Colonic mucosa (tissue), 4 donors: ENCODE data around the gene C10orf53. TPM values are rescaled to one million over a fixed set of nuclear protein-coding genes. Genes with fewer than 3 reads are reported as not detected.

Experiments
- DNase-seq: peaks from one replicate; pipeline ENCODE4 v3.0.0-alpha.2; 2020
- H3K27ac ChIP-seq: fragments of 200-600 bp; one replicate; pipeline ENCODE4 v1.8.0; 2021
- H3K27me3 ChIP-seq: fragments of 200-600 bp; one replicate; pipeline ENCODE4 v1.8.0; 2021
- H3K36me3 ChIP-seq: fragments of 200-600 bp; one replicate; pipeline ENCODE4 v1.8.0; 2021
- H3K4me1 ChIP-seq: fragments of 200-600 bp; one replicate; pipeline ENCODE4 v1.8.0; 2021; ENCODE audit warnings: mild to moderate bottlenecking
- H3K4me3 ChIP-seq: fragments of 200-600 bp; one replicate; pipeline ENCODE4 v1.8.0; 2021
- H3K9ac ChIP-seq, 2 donors: one replicate each; pipeline ENCODE4 v1.7.0; 2013; ENCODE audit warnings: control low read depth in 2 of 2, low read depth in 2 of 2, low read length in 2 of 2
- H3K9me3 ChIP-seq: fragments of 200-600 bp; one replicate; pipeline ENCODE4 v1.8.0; 2021
- intact Hi-C: fragments of 100-400 bp; cut with DNase I; formaldehyde crosslinking; loops from one replicate; pipeline ENCODE4 v1.14.1; 2022
- total RNA-seq, 2 donors: library from RNA; stranded (reverse); fragmentation: NEBNext Ultra II Directional in 1 of 2; extraction: Animal tissue kit (Norgen Biotek cat#: 25700) in 1 of 2; gene quantifications; one replicate each; pipeline ENCODE4 v1.2.1, GENCODE V29; 2021
- TF ChIP-seq, protein P1 (sequence below): fragments of 200-600 bp; IDR thresholded peaks from one replicate; pipeline ENCODE4 v1.8.0; 2022; ENCODE audit warnings: antibody characterized with exemption, mild to moderate bottlenecking
- donor health status: healthy.
- donor health status: DM: no; HTN: no; CAD: no.
- donor health status: DM: no; HTN: no; CAD: no.

C10orf53 gene
- total RNA-seq, 2 donors from 2014 or later, result not detected

GRCh38 chr10:49663596-49663995, 15.9 kb upstream of the C10orf53 start:
- TF ChIP-seq, protein P1, sequence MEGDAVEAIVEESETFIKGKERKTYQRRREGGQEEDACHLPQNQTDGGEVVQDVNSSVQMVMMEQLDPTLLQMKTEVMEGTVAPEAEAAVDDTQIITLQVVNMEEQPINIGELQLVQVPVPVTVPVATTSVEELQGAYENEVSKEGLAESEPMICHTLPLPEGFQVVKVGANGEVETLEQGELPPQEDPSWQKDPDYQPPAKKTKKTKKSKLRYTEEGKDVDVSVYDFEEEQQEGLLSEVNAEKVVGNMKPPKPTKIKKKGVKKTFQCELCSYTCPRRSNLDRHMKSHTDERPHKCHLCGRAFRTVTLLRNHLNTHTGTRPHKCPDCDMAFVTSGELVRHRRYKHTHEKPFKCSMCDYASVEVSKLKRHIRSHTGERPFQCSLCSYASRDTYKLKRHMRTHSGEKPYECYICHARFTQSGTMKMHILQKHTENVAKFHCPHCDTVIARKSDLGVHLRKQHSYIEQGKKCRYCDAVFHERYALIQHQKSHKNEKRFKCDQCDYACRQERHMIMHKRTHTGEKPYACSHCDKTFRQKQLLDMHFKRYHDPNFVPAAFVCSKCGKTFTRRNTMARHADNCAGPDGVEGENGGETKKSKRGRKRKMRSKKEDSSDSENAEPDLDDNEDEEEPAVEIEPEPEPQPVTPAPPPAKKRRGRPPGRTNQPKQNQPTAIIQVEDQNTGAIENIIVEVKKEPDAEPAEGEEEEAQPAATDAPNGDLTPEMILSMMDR, result no peak
- H3K27ac ChIP-seq, result no peak overlapping the region
- no peak for DNase-seq
- H3K4me3 ChIP-seq, result no peak overlapping the region
- H3K4me1 ChIP-seq, result no peaks in the 10 kb centered on the region
- H3K9ac ChIP-seq, result no peak overlapping the region
- no peaks in the 10 kb centered on the region for H3K36me3 ChIP-seq
- intact Hi-C loops, result no loop called here
- H3K9me3 ChIP-seq, result no peaks in the 10 kb centered on the region
- no peaks in the 10 kb centered on the region for H3K27me3 ChIP-seq

DNA sequence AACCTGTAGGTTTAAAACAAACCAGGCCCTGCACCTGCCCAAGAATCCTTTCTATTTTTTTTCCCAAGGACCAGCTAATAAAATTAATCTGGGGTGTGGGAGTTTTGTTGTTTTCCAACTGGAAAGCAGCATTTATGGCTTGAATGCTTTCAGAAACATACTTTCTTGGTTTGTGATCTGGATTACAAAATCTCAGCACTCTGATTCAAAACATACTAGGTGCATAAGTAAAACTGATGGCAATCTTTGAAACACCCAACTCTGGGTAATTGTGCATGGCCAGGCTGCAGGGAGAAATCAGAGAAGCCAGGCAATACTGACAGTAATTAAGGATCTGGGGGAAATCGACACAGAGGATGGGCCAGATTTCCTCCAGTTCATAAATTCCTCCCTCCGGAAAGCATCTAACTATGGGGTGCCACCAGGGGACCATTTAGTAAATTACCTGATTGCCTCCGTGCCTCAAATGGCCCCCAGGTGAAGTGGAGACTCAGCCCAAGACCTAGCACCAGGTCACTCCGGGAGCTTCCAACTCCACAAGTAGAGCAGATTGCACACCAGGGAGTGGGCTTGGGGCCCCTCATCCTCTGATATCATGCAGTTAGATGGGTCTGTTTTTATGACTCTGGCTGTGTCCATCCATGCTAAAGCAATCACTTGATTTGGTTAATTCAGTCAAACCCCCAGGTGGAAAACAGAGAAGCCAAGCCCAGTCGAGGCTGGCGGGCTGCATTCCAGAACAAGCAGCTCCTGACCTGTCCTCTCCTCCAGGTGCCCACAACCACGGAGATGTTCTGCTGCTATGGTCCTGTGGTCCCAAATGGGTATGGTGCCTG, 15.2 kb upstream of the C10orf53 start:
- H3K4me1 ChIP-seq, result no peaks in the 10 kb centered on the region
- no peak overlapping the region for H3K9ac ChIP-seq
- H3K4me3 ChIP-seq, result no peak overlapping the region
- H3K27ac ChIP-seq, result no peak overlapping the region
- intact Hi-C loops, result no loop called here
- H3K9me3 ChIP-seq, result no peaks in the 10 kb centered on the region
- no peak for DNase-seq
- no peaks in the 10 kb centered on the region for H3K36me3 ChIP-seq
- TF ChIP-seq, protein P1, result no peak
- H3K27me3 ChIP-seq, result no peaks in the 10 kb centered on the region

DNA sequence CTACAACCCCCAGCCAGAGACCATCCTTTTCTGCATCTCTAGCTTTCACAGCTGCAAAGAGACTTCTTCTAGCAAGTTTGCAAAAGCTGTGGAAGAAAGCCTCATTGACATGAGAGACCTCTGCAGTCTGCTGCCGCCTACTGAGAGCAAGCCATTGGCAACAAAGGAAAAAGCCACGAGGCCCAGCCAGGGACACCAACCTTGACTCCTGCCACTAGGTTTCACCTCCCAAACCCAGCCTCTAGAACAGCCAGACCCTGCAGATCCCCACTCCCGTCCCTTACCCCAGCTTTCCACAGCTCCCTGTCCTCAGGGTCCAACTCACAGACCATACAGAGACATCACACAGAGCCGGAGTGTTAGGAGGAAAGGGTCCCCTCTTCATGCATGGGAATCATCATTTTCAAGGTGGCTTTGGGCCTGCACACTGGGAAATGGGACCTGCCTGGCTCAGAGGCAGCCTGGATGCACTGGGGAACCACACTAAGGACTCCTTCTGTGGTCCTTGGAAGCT, 14.6 kb upstream of the C10orf53 start:
- Histone ChIP-seq H3K4me1 (no peaks in the 10 kb centered on the region), H3K9ac (no peak overlapping the region), H3K4me3 (no peak overlapping the region), H3K9me3 (no peaks in the 10 kb centered on the region), H3K36me3 (no peaks in the 10 kb centered on the region), H3K27ac (no peak overlapping the region), H3K27me3 (no peaks in the 10 kb centered on the region)
- DNase-seq, result no peak
- TF ChIP-seq, protein P1, result no peak
- intact Hi-C loops, result no loop called here

DNA sequence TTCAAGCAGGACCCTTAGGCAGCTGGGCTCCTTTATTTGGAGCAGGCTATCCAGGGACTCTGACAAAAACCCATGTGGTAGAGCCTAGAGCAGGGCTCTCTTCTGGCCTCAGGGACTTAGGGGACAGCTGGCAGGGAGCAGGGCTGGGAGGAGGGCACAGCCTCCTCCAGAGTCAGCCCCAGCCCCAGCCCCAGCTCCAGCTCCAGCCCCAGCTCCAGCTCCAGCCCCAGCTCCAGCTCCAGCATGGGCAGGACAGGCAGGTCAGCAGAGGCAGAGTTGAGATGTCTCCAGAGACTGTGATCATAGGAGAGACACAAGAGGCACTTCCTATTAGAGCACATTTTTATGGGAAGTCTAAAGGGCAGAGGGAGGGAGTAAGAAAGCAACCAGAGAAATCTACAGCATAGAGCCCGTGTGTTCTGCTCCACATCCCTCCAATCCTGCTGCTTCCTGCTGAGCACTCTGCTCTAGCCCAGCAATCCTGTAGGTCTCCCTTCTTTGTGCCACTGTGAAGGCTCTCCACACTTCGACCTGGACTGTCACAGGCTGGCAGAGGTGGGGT, 13.3 kb upstream of the C10orf53 start:
- Histone ChIP-seq H3K4me1 (no peaks in the 10 kb centered on the region), H3K4me3 (no peak overlapping the region), H3K27me3 (no peaks in the 10 kb centered on the region), H3K36me3 (no peaks in the 10 kb centered on the region), H3K27ac (no peak overlapping the region), H3K9ac (no peak overlapping the region), H3K9me3 (no peaks in the 10 kb centered on the region)
- no peak for DNase-seq
- intact Hi-C loops, result no loop called here
- TF ChIP-seq, protein P1, result no peak

- no peak overlapping the region for H3K4me3 ChIP-seq
- no peaks in the 10 kb centered on the region for H3K27me3 ChIP-seq
- H3K9me3 ChIP-seq, result no peaks in the 10 kb centered on the region
- intact Hi-C loops, result no loop called here
- DNase-seq, result no peak
- H3K36me3 ChIP-seq, result no peaks in the 10 kb centered on the region
- TF ChIP-seq, protein P1, result no peak
- no peaks in the 10 kb centered on the region for H3K4me1 ChIP-seq
- H3K27ac ChIP-seq, result no peak overlapping the region
- H3K9ac ChIP-seq, result no peak overlapping the region
These were observed 12.8 kb upstream of the C10orf53 start for GRCh38 chr10:49666685-49667084.
